ENCODE results near the gene FBXO47. TPM values are rescaled to one million over a fixed set of nuclear protein-coding genes. Genes with fewer than 3 reads are reported as not detected.

The FBXO47 gene
- total RNA-seq, 1 experiment from 2014 or later = not detected

DNA sequence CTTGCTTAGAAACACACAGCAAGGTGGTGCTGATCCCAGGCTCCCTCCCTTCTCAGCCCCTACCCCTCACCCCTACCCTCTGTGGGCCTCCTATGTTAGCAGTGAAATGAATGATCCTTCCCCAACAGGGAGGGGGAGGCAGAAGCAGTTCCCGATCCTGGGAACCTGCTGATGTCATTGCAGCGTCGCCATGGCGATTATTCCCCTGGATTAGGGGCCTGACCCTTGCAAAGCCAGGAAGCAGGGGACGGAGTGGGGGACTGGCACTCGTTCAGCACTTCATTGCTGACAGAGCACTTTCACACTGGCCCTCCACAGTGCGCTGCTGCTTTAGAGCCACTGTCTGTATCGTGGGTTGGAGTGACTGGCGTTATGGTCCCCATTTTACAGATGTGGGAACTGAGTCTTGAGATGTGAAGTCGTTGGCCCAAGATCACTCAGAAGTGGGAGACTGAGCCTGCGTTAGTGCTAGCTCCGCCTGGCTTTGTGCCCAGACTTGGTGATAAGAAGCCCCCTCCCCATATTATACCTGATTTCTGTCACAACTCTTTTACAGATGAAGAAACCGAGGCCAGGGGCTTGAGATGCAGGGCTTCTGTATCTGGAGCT is 70.8 kb downstream of the FBXO47 start:
- POLR2A ChIA-PET (ENCODE audit: low non-redundant PET) = no interaction called here
- Histone ChIP-seq H3K36me3 (ENCODE audit: insufficient read depth, low read length, poor library complexity, severe bottlenecking) (peaks cover 2% of the 10 kb centered on the region), H3K27me3 (replicated peaks; ENCODE audit: insufficient read depth, low read depth, low read length, poor library complexity) (no peaks in the 10 kb centered on the region), H3K4me3 (ENCODE audit: low read depth, low read length, poor library complexity, severe bottlenecking) (no peak overlapping the region), H3K4me1 (ENCODE audit: insufficient read depth, low read length, poor library complexity, severe bottlenecking) (no peaks in the 10 kb centered on the region), H3K27ac (ENCODE audit: low read depth, low read length, poor library complexity, severe bottlenecking) (no peak overlapping the region), H3K9me3 (ENCODE audit: low read depth, low read length, poor library complexity, severe bottlenecking) (no peaks in the 10 kb centered on the region)
- CTCF ChIA-PET = no interaction called here
- no TSS peak for BruUV-seq (replicated peaks)
- DNase-seq (ENCODE audit: low spot score) = no peak
- TF ChIP-seq, protein P1, sequence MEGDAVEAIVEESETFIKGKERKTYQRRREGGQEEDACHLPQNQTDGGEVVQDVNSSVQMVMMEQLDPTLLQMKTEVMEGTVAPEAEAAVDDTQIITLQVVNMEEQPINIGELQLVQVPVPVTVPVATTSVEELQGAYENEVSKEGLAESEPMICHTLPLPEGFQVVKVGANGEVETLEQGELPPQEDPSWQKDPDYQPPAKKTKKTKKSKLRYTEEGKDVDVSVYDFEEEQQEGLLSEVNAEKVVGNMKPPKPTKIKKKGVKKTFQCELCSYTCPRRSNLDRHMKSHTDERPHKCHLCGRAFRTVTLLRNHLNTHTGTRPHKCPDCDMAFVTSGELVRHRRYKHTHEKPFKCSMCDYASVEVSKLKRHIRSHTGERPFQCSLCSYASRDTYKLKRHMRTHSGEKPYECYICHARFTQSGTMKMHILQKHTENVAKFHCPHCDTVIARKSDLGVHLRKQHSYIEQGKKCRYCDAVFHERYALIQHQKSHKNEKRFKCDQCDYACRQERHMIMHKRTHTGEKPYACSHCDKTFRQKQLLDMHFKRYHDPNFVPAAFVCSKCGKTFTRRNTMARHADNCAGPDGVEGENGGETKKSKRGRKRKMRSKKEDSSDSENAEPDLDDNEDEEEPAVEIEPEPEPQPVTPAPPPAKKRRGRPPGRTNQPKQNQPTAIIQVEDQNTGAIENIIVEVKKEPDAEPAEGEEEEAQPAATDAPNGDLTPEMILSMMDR (conservative IDR thresholded peaks at IDR 0.05; ENCODE audit: low read depth, low read length) = no peak
- no peak for TF ChIP-seq EZH2 (IDR thresholded peaks at IDR 0.05; ENCODE audit: borderline replicate concordance, low read depth, low read length, poor library complexity, severe bottlenecking)
- intact Hi-C loops (cut with micrococcal nuclease; ENCODE audit: unreplicated experiment) = no loop called here

DNA sequence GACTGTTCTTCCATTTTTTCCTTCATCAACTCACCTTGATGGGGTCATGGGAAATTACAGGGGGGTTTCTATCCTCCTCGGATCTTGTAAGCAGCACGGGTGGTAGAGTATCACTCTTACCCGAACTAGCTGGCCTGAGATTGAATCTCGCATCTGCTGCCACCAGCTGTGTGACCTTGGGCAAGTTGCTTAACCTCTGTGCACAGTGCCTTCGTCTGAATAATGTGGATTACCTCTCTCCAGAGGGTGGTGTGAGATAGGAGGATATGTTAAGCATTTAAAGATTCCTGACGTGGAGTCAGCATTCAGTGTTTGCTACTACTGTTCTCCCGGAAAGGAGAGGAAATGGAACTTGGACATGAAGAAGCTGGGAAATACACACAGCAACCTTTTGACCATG is 72.9 kb downstream of the FBXO47 start:
- Histone ChIP-seq H3K4me3 (ENCODE audit: low read depth, low read length, poor library complexity, severe bottlenecking) (no peak overlapping the region), H3K9me3 (ENCODE audit: low read depth, low read length, poor library complexity, severe bottlenecking) (no peaks in the 10 kb centered on the region), H3K27ac (ENCODE audit: low read depth, low read length, poor library complexity, severe bottlenecking) (no peak overlapping the region), H3K27me3 (replicated peaks; ENCODE audit: insufficient read depth, low read depth, low read length, poor library complexity) (no peaks in the 10 kb centered on the region), H3K36me3 (ENCODE audit: insufficient read depth, low read length, poor library complexity, severe bottlenecking) (peaks cover 5% of the 10 kb centered on the region), H3K4me1 (ENCODE audit: insufficient read depth, low read length, poor library complexity, severe bottlenecking) (no peaks in the 10 kb centered on the region)
- DNase-seq (ENCODE audit: low spot score) = no peak
- intact Hi-C loops (cut with micrococcal nuclease; ENCODE audit: unreplicated experiment) = no loop called here
- CTCF ChIA-PET = no interaction called here
- TF ChIP-seq, protein P1 (conservative IDR thresholded peaks at IDR 0.05; ENCODE audit: low read depth, low read length) = no peak
- TF ChIP-seq EZH2 (IDR thresholded peaks at IDR 0.05; ENCODE audit: borderline replicate concordance, low read depth, low read length, poor library complexity, severe bottlenecking) = no peak
- BruUV-seq (replicated peaks) = no TSS peak
- POLR2A ChIA-PET (ENCODE audit: low non-redundant PET) = no interaction called here

DNA sequence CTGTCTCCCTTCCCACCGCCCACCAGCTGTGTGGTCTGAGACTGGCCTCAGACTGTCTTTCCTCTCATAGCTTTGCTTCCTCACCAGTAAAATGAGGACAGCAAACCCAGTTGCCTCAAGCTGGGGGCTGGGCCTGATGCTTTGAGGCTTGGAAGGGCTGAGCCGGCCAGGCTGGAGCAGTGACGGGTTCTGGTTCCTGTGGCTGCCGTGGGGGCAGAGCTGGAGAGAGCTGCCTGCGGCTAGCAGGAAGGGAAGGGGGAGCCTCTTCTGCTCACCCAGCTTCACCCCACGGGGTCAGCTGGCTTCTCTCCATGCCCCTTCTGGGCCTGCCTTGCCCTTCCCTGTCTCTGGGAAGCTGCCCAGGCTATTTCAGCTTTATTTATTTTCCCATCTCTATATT is 73.6 kb downstream of the FBXO47 start:
- no peak for TF ChIP-seq EZH2 (IDR thresholded peaks at IDR 0.05; ENCODE audit: borderline replicate concordance, low read depth, low read length, poor library complexity, severe bottlenecking)
- TF ChIP-seq, protein P1 (conservative IDR thresholded peaks at IDR 0.05; ENCODE audit: low read depth, low read length) = no peak
- CTCF ChIA-PET = no interaction called here
- H3K4me1 ChIP-seq (ENCODE audit: insufficient read depth, low read length, poor library complexity, severe bottlenecking) = no peaks in the 10 kb centered on the region
- intact Hi-C loops (cut with micrococcal nuclease; ENCODE audit: unreplicated experiment) = no loop called here
- no peak for DNase-seq (ENCODE audit: low spot score)
- no TSS peak for BruUV-seq (replicated peaks)
- no peaks in the 10 kb centered on the region for H3K27me3 ChIP-seq (replicated peaks; ENCODE audit: insufficient read depth, low read depth, low read length, poor library complexity)
- no peak overlapping the region for H3K27ac ChIP-seq (ENCODE audit: low read depth, low read length, poor library complexity, severe bottlenecking)
- H3K9me3 ChIP-seq (ENCODE audit: low read depth, low read length, poor library complexity, severe bottlenecking) = no peaks in the 10 kb centered on the region
- POLR2A ChIA-PET (ENCODE audit: low non-redundant PET) = no interaction called here
- peaks cover 5% of the 10 kb centered on the region for H3K36me3 ChIP-seq (ENCODE audit: insufficient read depth, low read length, poor library complexity, severe bottlenecking)
- no peak overlapping the region for H3K4me3 ChIP-seq (ENCODE audit: low read depth, low read length, poor library complexity, severe bottlenecking)

Measured in A673 (cell line).